HepG2 (cell line): ENCODE results near the gene MAPK7.

Experiments
- ARNTL ChIP-seq: sonication (generic); formaldehyde crosslinking; IDR thresholded peaks from 2 replicates; pipeline ENCODE4 v1.4.0; 2020; ENCODE audit warnings: mild to moderate bottlenecking, missing genetic modification reagents
- ATF1 ChIP-seq: IDR thresholded peaks from 2 replicates; pipeline ENCODE4 v1.6.1; 2016; ENCODE audit warnings: mild to moderate bottlenecking, control low read depth
- CTCF ChIP-seq: sonication (generic); formaldehyde crosslinking; IDR thresholded peaks from 2 replicates; pipeline ENCODE4 v1.5.0; 2020; ENCODE audit warnings: mild to moderate bottlenecking, missing genetic modification reagents, moderate library complexity
- DPF2 ChIP-seq: sonication (generic); formaldehyde crosslinking; IDR thresholded peaks from 2 replicates; pipeline ENCODE4 v1.4.0; 2020; ENCODE audit warnings: mild to moderate bottlenecking, low read depth, missing genetic modification reagents, borderline replicate concordance
- EZH2 ChIP-seq: conservative IDR thresholded peaks from 2 replicates; pipeline ENCODE4 v1.6.1; 2012; ENCODE audit warnings: mild to moderate bottlenecking, low read depth, low read length, moderate library complexity
- FOXJ3 ChIP-seq: sonication (generic); formaldehyde crosslinking; IDR thresholded peaks from 2 replicates; pipeline ENCODE4 v1.4.0; 2020; ENCODE audit warnings: missing genetic modification reagents, mild to moderate bottlenecking, borderline replicate concordance
- MAFF ChIP-seq: IDR thresholded peaks from 2 replicates; pipeline ENCODE4 v1.6.1; 2011; ENCODE audit warnings: low read depth, low read length, improper control_type of control experiment
- RAD21 ChIP-seq: fragments of 450-650 bp; formaldehyde crosslinking; IDR thresholded peaks from 2 replicates; pipeline ENCODE4 v1.5.0; 2020; ENCODE audit warnings: mild to moderate bottlenecking
- RELA ChIP-seq: sonication (generic); formaldehyde crosslinking; IDR thresholded peaks from 2 replicates; pipeline ENCODE4 v1.4.0; 2020; ENCODE audit warnings: missing genetic modification reagents
- REPIN1 ChIP-seq: sonication (generic); formaldehyde crosslinking; IDR thresholded peaks from 2 replicates; pipeline ENCODE4 v1.8.0; 2022; ENCODE audit warnings: missing genetic modification reagents, low read depth, mild to moderate bottlenecking, borderline replicate concordance
- TAF15 ChIP-seq: fragments of 200-400 bp; formaldehyde crosslinking; IDR thresholded peaks from one replicate; pipeline ENCODE4 v1.6.1; 2018; ENCODE audit warnings: mild to moderate bottlenecking, low read depth, low read length; ENCODE audit not compliant: poor library complexity, severe bottlenecking
- YY1 ChIP-seq: IDR thresholded peaks from 2 replicates; pipeline ENCODE4 v1.6.1; 2011; ENCODE audit warnings: low read length, low read depth, moderate library complexity, mild to moderate bottlenecking; ENCODE audit not compliant: insufficient read depth, insufficient replicate concordance
- ZBTB20 ChIP-seq: sonication (generic); formaldehyde crosslinking; IDR thresholded peaks from 2 replicates; pipeline ENCODE4 v1.8.1; 2023; ENCODE audit warnings: missing genetic modification reagents, low read depth, mild to moderate bottlenecking, borderline replicate concordance
- ZNF674 ChIP-seq: sonication (generic); formaldehyde crosslinking; IDR thresholded peaks from 2 replicates; pipeline ENCODE4 v1.5.0; 2020; ENCODE audit warnings: low read depth, mild to moderate bottlenecking, missing genetic modification reagents

- TF ChIP-seq REPIN1 (CRISPR knock-in tag) (no peak), ATF1 (CRISPR knock-in tag) (no peak), CTCF (CRISPR knock-in tag) (no peak), DPF2 (CRISPR knock-in tag) (no peak), ZBTB20 (CRISPR knock-in tag) (no peak), ZNF674 (CRISPR knock-in tag) (no peak), RELA (CRISPR knock-in tag) (no peak), FOXJ3 (CRISPR knock-in tag) (no peak), MAFF (no peak), YY1 (no peak), ARNTL (no peak), TAF15 (no peak), EZH2 (no peak), RAD21 (CRISPR knock-in tag) (no peak)
These were observed 1.5 kb upstream of the MAPK7 start for GRCh38 chr17:19376811-19377210.
